HepG2 (cell line): Measurements from ENCODE around the gene EIF2S2. TPM values are rescaled to one million over a fixed set of nuclear protein-coding genes. Genes with fewer than 3 reads are reported as not detected.

Experiments used
- ARNT ChIP-seq: fragments of 450-650 bp; IDR thresholded peaks from 2 replicates; pipeline ENCODE4 v1.6.1; 2017
- ELF1 ChIP-seq: sonication (generic); formaldehyde crosslinking; IDR thresholded peaks from 2 replicates; pipeline ENCODE4 v1.4.0; 2020; ENCODE audit warnings: missing genetic modification reagents
- FOSL2 ChIP-seq: sonication (generic); formaldehyde crosslinking; IDR thresholded peaks from 2 replicates; pipeline ENCODE4 v1.4.0; 2020; ENCODE audit warnings: missing genetic modification reagents
- GABPB1 ChIP-seq: IDR thresholded peaks from 2 replicates; pipeline ENCODE4 v1.6.1; 2016; ENCODE audit warnings: mild to moderate bottlenecking, missing genetic modification reagents, moderate library complexity, missing compliant biosample characterization
- GATA4 ChIP-seq: sonication (generic); IDR thresholded peaks from 2 replicates; pipeline ENCODE4 v1.6.1; 2016; ENCODE audit warnings: antibody characterized with exemption, low read depth, borderline replicate concordance
- HNRNPL ChIP-seq: fragments of 200-400 bp; formaldehyde crosslinking; IDR thresholded peaks from 2 replicates; pipeline ENCODE4 v1.6.1; 2017; ENCODE audit warnings: mild to moderate bottlenecking, low read depth, low read length
- IRF2 ChIP-seq: IDR thresholded peaks from 2 replicates; pipeline ENCODE4 v1.6.1; 2018; ENCODE audit warnings: missing genetic modification reagents, missing compliant biosample characterization
- KLF6 ChIP-seq: IDR thresholded peaks from 2 replicates; pipeline ENCODE4 v1.8.0; 2016; ENCODE audit warnings: missing biosample characterization, missing genetic modification reagents
- NFE2L1 ChIP-seq: sonication (generic); formaldehyde crosslinking; IDR thresholded peaks from 2 replicates; pipeline ENCODE4 v1.4.0; 2020; ENCODE audit warnings: missing genetic modification reagents, mild to moderate bottlenecking, borderline replicate concordance
- NFYB ChIP-seq: sonication (generic); formaldehyde crosslinking; IDR thresholded peaks from 2 replicates; pipeline ENCODE4 v1.4.0; 2020; ENCODE audit warnings: missing genetic modification reagents
- POLR2AphosphoS2 ChIP-seq: IDR thresholded peaks from 2 replicates; pipeline ENCODE4 v1.6.1; 2011; ENCODE audit warnings: low read depth, low read length, improper control_type of control experiment
- ZNF138 ChIP-seq: sonication (generic); formaldehyde crosslinking; IDR thresholded peaks from 2 replicates; pipeline ENCODE4 v1.5.0; 2020; ENCODE audit warnings: mild to moderate bottlenecking, low read depth, missing genetic modification reagents
- ZNF564 ChIP-seq: sonication (generic); formaldehyde crosslinking; IDR thresholded peaks from 2 replicates; pipeline ENCODE4 v1.8.1; 2023; ENCODE audit warnings: mild to moderate bottlenecking, missing genetic modification reagents
- ZNF724P ChIP-seq: sonication (generic); formaldehyde crosslinking; IDR thresholded peaks from 2 replicates; pipeline ENCODE4 v1.8.0; 2022; ENCODE audit warnings: missing genetic modification reagents, borderline replicate concordance
- ZNF737 ChIP-seq: sonication (generic); formaldehyde crosslinking; IDR thresholded peaks from 2 replicates; pipeline ENCODE4 v1.5.0; 2020; ENCODE audit warnings: missing genetic modification reagents, mild to moderate bottlenecking, borderline replicate concordance
- polyA plus RNA-seq, 8 experiments: library from polyadenylated mRNA; depleted of rRNA in 3 of 8; stranded (reverse) in 7 of 8; unstranded in 1 of 8; fragments of >200 nt; fragmentation: Illumina TruSeq in 4 of 8; extraction: Trizol in 4 of 8; gene quantifications; 2 replicates each; pipeline versions ENCODE4 v1.2.1 to v1.2.3, GENCODE V29; 2011 to 2016; ENCODE audit warnings: low read depth in 4 of 8, missing spikeins in 1 of 8, mixed read lengths in 1 of 8; ENCODE audit not compliant: insufficient read depth in 1 of 8
- total RNA-seq, 5 experiments: library from RNA; depleted of rRNA; stranded (reverse); fragments of >200 nt; fragmentation: Illumina TruSeq; extraction: Trizol; gene quantifications; 2 replicates each; pipeline ENCODE4 v1.2.3, GENCODE V29; 2016; ENCODE audit warnings: low read depth in 1 of 5
- TF ChIP-seq, protein P1 (sequence below): sonication (generic); formaldehyde crosslinking; IDR thresholded peaks from 2 replicates; pipeline ENCODE4 v1.5.1; 2020; ENCODE audit warnings: mild to moderate bottlenecking, missing genetic modification reagents, borderline replicate concordance
- TF ChIP-seq, protein P2 (sequence below): sonication (generic); formaldehyde crosslinking; IDR thresholded peaks from 2 replicates; pipeline ENCODE4 v1.5.0; 2020; ENCODE audit warnings: missing genetic modification reagents
- TF ChIP-seq, protein P3 (sequence below): sonication (generic); formaldehyde crosslinking; IDR thresholded peaks from 2 replicates; pipeline ENCODE4 v1.4.0; 2020; ENCODE audit warnings: mild to moderate bottlenecking, missing genetic modification reagents
- TF ChIP-seq, protein P4 (sequence below): sonication (generic); formaldehyde crosslinking; IDR thresholded peaks from 2 replicates; pipeline ENCODE4 v1.4.0; 2020; ENCODE audit warnings: low read depth, missing genetic modification reagents

Gene EIF2S2
- total and polyA plus RNA-seq, 2 of the 13 experiments (the other 11 are each of a cell fraction or from before 2014, with no cell fraction given), result 126 to 213 TPM

DNA sequence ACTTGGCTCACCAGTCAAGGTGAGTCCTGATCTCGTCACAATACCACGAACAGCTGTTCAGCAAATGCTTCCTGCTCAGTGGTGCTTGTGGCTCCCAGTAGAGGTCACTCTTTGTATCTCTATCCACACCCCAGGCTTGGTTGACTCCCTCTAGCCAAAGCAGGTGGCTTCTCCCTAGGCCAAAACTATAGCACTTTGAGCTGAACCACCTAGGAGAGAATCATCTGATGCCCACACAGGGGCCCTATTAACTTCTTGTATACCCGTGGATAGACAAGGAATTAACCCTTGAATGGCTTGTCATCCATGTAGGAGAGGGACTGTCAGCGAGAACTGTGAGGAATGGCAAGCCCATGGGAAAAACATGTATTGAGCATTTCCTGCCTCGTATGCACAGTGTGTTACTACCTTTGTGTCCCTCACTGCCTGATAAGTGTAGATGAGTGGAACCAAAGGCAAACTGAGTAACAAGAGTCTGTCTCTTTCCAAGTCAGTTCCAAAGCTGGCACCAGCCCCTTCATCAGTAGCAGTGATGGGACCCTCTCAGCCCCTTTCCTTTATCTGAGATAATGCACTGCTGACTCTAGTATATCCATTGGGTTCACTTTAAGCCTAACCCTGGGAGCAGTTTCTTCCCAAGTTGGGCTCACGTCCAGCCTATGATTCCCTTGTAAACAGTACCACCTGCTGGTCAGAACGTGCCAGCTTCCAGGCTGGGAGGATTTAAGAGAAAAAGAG lies 42.5 kb downstream of the EIF2S2 start (continued):
- TF ChIP-seq, protein P1, sequence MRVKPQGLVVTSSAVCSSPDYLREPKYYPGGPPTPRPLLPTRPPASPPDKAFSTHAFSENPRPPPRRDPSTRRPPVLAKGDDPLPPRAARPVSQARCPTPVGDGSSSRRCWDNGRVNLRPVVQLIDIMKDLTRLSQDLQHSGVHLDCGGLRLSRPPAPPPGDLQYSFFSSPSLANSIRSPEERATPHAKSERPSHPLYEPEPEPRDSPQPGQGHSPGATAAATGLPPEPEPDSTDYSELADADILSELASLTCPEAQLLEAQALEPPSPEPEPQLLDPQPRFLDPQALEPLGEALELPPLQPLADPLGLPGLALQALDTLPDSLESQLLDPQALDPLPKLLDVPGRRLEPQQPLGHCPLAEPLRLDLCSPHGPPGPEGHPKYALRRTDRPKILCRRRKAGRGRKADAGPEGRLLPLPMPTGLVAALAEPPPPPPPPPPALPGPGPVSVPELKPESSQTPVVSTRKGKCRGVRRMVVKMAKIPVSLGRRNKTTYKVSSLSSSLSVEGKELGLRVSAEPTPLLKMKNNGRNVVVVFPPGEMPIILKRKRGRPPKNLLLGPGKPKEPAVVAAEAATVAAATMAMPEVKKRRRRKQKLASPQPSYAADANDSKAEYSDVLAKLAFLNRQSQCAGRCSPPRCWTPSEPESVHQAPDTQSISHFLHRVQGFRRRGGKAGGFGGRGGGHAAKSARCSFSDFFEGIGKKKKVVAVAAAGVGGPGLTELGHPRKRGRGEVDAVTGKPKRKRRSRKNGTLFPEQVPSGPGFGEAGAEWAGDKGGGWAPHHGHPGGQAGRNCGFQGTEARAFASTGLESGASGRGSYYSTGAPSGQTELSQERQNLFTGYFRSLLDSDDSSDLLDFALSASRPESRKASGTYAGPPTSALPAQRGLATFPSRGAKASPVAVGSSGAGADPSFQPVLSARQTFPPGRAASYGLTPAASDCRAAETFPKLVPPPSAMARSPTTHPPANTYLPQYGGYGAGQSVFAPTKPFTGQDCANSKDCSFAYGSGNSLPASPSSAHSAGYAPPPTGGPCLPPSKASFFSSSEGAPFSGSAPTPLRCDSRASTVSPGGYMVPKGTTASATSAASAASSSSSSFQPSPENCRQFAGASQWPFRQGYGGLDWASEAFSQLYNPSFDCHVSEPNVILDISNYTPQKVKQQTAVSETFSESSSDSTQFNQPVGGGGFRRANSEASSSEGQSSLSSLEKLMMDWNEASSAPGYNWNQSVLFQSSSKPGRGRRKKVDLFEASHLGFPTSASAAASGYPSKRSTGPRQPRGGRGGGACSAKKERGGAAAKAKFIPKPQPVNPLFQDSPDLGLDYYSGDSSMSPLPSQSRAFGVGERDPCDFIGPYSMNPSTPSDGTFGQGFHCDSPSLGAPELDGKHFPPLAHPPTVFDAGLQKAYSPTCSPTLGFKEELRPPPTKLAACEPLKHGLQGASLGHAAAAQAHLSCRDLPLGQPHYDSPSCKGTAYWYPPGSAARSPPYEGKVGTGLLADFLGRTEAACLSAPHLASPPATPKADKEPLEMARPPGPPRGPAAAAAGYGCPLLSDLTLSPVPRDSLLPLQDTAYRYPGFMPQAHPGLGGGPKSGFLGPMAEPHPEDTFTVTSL, result peak; percentile 66; the same call in 1 of the 2 replicates
- TF ChIP-seq ZNF564 (CRISPR knock-in tag), result no peak
- TF ChIP-seq, protein P2, sequence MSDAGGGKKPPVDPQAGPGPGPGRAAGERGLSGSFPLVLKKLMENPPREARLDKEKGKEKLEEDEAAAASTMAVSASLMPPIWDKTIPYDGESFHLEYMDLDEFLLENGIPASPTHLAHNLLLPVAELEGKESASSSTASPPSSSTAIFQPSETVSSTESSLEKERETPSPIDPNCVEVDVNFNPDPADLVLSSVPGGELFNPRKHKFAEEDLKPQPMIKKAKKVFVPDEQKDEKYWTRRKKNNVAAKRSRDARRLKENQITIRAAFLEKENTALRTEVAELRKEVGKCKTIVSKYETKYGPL (CRISPR knock-in tag), result no peak
- no peak for TF ChIP-seq NFYB
- TF ChIP-seq, protein P3, sequence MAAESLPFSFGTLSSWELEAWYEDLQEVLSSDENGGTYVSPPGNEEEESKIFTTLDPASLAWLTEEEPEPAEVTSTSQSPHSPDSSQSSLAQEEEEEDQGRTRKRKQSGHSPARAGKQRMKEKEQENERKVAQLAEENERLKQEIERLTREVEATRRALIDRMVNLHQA (CRISPR knock-in tag), result no peak
- 0 out of 2 replicates have a peak, but pooled peaks have one; percentile 71 for TF ChIP-seq ZNF737 (CRISPR knock-in tag)
- TF ChIP-seq GABPB1 (CRISPR knock-in tag), result no peak; the same call in 1 of the 2 replicates
- TF ChIP-seq KLF6 (CRISPR knock-in tag), result peak; percentile 40; the same call in 1 of the 2 replicates
- TF ChIP-seq ZNF138 (CRISPR knock-in tag), result no peak
- TF ChIP-seq ELF1, result no peak
- no peak for TF ChIP-seq ZNF724P (CRISPR knock-in tag)
- TF ChIP-seq ARNT, result no peak
- peak; percentile 17; the same call in 1 of the 2 replicates for TF ChIP-seq FOSL2 (CRISPR knock-in tag)
- TF ChIP-seq, protein P4, sequence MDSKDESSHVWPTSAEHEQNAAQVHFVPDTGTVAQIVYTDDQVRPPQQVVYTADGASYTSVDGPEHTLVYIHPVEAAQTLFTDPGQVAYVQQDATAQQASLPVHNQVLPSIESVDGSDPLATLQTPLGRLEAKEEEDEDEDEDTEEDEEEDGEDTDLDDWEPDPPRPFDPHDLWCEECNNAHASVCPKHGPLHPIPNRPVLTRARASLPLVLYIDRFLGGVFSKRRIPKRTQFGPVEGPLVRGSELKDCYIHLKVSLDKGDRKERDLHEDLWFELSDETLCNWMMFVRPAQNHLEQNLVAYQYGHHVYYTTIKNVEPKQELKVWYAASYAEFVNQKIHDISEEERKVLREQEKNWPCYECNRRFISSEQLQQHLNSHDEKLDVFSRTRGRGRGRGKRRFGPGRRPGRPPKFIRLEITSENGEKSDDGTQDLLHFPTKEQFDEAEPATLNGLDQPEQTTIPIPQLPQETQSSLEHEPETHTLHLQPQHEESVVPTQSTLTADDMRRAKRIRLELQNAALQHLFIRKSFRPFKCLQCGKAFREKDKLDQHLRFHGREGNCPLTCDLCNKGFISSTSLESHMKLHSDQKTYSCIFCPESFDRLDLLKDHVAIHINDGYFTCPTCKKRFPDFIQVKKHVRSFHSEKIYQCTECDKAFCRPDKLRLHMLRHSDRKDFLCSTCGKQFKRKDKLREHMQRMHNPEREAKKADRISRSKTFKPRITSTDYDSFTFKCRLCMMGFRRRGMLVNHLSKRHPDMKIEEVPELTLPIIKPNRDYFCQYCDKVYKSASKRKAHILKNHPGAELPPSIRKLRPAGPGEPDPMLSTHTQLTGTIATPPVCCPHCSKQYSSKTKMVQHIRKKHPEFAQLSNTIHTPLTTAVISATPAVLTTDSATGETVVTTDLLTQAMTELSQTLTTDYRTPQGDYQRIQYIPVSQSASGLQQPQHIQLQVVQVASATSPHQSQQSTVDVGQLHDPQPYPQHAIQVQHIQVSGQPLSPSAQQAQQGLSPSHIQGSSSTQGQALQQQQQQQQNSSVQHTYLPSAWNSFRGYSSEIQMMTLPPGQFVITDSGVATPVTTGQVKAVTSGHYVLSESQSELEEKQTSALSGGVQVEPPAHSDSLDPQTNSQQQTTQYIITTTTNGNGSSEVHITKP (CRISPR knock-in tag), result 0 out of 2 replicates have a peak, but pooled peaks have one; percentile 10
- no peak for TF ChIP-seq HNRNPL
- TF ChIP-seq IRF2, result peak; percentile 51; the same call in 1 of the 2 replicates
- no peak for TF ChIP-seq GATA4
- no peak for TF ChIP-seq POLR2AphosphoS2
- no peak for TF ChIP-seq NFE2L1
